Prostate gland (tissue), 2 donors: ENCODE results near the gene CREB3L2. TPM values are rescaled to one million over a fixed set of nuclear protein-coding genes. Genes with fewer than 3 reads are reported as not detected.
A peak's percentile ranks its signal among the peaks of the same experiment; 100 is the strongest.

Experiments used
- DNase-seq: peaks from one replicate; pipeline ENCODE4 v3.0.0-alpha.2; 2019; ENCODE audit warnings: low spot score
- H3K27ac ChIP-seq, 2 donors: fragments of 200-600 bp; sonication (generic); 2 replicates each; pipeline ENCODE4 v1.5.1; 2017 to 2019
- H3K27me3 ChIP-seq: fragments of 200-600 bp; sonication (generic); replicated peaks from 2 replicates; pipeline ENCODE4 v1.5.1; 2019; ENCODE audit not compliant: insufficient read depth
- H3K36me3 ChIP-seq, 2 donors: fragments of 200-600 bp; sonication (generic); 1 replicate in 1 of 2; 2 replicates in 1 of 2; pipeline versions ENCODE4 v1.5.1 to v1.8.1; 2017 to 2019
- H3K4me1 ChIP-seq: fragments of 200-600 bp; sonication (generic); replicated peaks from 2 replicates; pipeline ENCODE4 v1.5.1; 2019
- H3K4me3 ChIP-seq, 2 donors: fragments of 200-600 bp; sonication (generic); 2 replicates each; pipeline ENCODE4 v1.5.1; 2017 to 2019
- H3K9me3 ChIP-seq: fragments of 200-600 bp; sonication (generic); 2 replicates; pipeline ENCODE4 v1.5.1; 2017
- POLR2A ChIP-seq: fragments of 450-650 bp; IDR thresholded peaks from one replicate; pipeline ENCODE4 v1.6.1; 2016; ENCODE audit warnings: antibody characterized with exemption, mild to moderate bottlenecking
- POLR2AphosphoS5 ChIP-seq: sonication (generic); formaldehyde crosslinking; IDR thresholded peaks from one replicate; pipeline ENCODE4 v1.6.1; 2017; ENCODE audit warnings: antibody characterized with exemption
- WGBS: methylation state at CpG from one replicate; pipeline ENCODE4 v1.1.5; 2018; 5-methylcytosine and 5-hydroxymethylcytosine counted together
- intact Hi-C: fragments of 100-400 bp; cut with DNase I; formaldehyde crosslinking; loops from one replicate; pipeline ENCODE4 v1.14.2; 2022
- total RNA-seq, 2 donors: library from RNA; depleted of rRNA; stranded (reverse); fragments of >200 nt; gene quantifications; one replicate each; pipeline ENCODE4 v1.1.0, GENCODE V29; 2016
- TF ChIP-seq, protein P1 (sequence below), 4 experiments: fragments of 200-600 bp in 2 of 4; fragments of 450-650 bp in 2 of 4; sonication (generic) in 2 of 4; IDR thresholded peaks; 1 replicate in 3 of 4; 2 replicates in 1 of 4; pipeline ENCODE4 v1.5.1; 2016 to 2019; ENCODE audit warnings: antibody characterized with exemption in 4 of 4, mild to moderate bottlenecking in 2 of 4, moderate library complexity in 2 of 4

The CREB3L2 gene
- total RNA-seq, 2 donors from 2014 or later, result 34.1 to 42.0 TPM

DNA sequence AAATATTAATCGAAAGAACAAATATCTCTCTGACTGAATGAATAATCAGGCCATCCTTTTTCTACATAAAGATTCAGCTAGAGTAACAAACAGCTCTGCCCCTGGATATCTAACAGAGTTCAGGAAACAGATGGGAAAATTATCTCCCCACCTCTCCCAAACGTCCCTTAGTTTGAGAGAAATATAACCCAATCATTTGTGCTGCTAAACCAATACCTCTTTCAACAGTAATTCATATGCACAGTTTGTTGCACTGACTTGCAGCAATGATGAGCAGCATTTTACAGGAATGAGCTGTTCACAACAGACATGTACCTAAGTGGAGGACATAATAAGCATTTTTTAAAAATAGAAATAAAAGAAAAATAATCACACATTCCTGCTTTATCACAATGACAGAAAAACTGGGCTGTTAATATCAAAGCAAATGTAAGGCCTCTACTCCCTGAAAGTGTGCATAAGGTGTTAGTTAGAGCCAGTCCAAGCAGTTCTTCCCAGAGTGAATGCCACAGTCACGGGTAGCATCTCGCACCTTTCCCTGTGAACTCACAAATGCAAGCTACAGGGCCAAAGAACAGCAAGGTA is 2.3 kb downstream of the CREB3L2 start:
- Histone ChIP-seq H3K27ac (peak overlapping the region; percentile 88 to 91), H3K27me3 (no peaks in the 10 kb centered on the region), H3K4me3 (peak overlapping the region; percentile 89 to 91), H3K9me3 (no peaks in the 10 kb centered on the region), H3K4me1 (no peaks in the 10 kb centered on the region), H3K36me3 (no peaks in the 10 kb centered on the region)
- intact Hi-C loops, result loop anchor here (2.0 kb wide), 1 partner anchor 45 kb away; no protein-coding TSS in a partner anchor
- WGBS, result 35% methylated on average over 4 of the region's 4 CpGs
- TF ChIP-seq POLR2AphosphoS5, result no peak
- TF ChIP-seq POLR2A, result no peak
- TF ChIP-seq, protein P1, sequence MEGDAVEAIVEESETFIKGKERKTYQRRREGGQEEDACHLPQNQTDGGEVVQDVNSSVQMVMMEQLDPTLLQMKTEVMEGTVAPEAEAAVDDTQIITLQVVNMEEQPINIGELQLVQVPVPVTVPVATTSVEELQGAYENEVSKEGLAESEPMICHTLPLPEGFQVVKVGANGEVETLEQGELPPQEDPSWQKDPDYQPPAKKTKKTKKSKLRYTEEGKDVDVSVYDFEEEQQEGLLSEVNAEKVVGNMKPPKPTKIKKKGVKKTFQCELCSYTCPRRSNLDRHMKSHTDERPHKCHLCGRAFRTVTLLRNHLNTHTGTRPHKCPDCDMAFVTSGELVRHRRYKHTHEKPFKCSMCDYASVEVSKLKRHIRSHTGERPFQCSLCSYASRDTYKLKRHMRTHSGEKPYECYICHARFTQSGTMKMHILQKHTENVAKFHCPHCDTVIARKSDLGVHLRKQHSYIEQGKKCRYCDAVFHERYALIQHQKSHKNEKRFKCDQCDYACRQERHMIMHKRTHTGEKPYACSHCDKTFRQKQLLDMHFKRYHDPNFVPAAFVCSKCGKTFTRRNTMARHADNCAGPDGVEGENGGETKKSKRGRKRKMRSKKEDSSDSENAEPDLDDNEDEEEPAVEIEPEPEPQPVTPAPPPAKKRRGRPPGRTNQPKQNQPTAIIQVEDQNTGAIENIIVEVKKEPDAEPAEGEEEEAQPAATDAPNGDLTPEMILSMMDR (IDR thresholded peaks at IDR 0.05), result no peak
- DNase-seq, result no peak

DNA sequence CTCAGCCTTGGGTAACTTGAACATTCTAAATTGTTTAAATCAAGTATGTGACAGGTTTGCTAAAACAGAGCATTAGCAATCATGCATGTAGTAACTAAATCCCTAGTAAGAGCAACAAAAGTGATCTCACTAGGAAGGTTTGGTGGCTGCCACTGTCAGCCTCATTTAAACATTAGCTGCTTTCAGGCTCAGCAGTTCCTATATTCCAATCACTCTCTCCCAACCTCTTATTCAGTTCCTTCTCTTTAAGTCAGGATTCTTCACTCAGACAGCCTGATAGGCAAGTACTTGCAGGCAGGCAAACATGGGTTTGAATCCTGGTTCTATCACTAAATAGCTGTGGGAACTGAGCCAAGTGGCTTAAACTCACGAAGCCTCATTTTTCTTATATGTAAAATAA is 3.6 kb downstream of the CREB3L2 start:
- intact Hi-C loops, result no loop called here
- Histone ChIP-seq H3K9me3 (no peaks in the 10 kb centered on the region), H3K27me3 (no peaks in the 10 kb centered on the region), H3K4me1 (peaks cover under 1% of the 10 kb centered on the region), H3K27ac (peak overlapping the region in 1 of 2 donors; percentile 7), H3K36me3 (no peaks in the 10 kb centered on the region), H3K4me3 (no peak overlapping the region)
- TF ChIP-seq, protein P1 (IDR thresholded peaks at IDR 0.05), result no peak
- TF ChIP-seq POLR2A, result no peak
- no peak for TF ChIP-seq POLR2AphosphoS5
- 0% methylated on average over 1 of the region's 1 CpG for WGBS
- no peak for DNase-seq

DNA sequence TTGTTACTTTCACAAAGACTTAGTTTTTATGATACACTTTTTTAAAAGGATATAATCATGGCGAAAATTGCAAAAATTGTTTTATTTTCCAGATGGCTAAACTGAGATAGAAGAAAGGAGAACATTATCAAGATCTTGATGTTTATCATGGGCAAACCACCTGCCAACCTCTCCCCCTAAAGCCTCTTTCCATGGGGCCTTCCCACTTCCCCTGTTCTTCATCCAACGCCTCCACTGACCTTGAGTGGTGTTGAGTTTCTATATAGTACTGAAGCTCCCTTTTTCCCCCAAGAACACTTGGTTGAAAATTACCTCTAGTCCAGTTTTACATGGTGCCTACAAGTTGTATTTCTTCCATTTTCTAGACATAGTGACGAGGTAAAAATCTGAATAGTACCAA is 5.0 kb downstream of the CREB3L2 start:
- intact Hi-C loops, result no loop called here
- 55% methylated on average over 3 of the region's 3 CpGs for WGBS

DNA sequence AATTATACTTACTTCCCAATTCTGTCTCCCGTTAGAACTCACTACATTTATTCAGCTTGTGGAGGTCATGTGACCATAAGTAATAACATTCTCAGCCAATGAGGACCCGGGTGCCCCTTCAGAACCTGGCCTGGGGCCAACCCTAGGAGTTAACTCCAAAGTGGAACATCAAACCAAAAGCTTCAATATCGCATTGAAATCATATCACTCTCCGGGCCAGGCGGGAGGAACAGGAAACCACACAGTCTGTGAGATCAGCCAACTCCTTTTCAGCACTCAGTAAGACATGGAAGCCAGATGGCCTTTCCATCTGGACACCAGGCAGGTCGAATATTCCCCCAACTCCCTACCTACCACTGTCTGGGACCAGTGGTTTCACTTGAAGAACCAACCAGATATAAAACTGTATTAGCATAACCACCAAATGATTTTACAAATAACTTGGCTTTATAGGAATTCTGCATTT is 5.5 kb downstream of the CREB3L2 start:
- no peak for TF ChIP-seq POLR2A
- 60% methylated on average over 6 of the region's 6 CpGs for WGBS
- Histone ChIP-seq H3K4me3 (no peak overlapping the region), H3K9me3 (no peaks in the 10 kb centered on the region), H3K36me3 (no peaks in the 10 kb centered on the region), H3K4me1 (peaks cover 8% of the 10 kb centered on the region), H3K27me3 (no peaks in the 10 kb centered on the region), H3K27ac (peak overlapping the region in 1 of 2 donors; percentile 2)
- intact Hi-C loops, result no loop called here
- DNase-seq, result no peak

More for the DNA sequence above, 5.0 kb downstream of the CREB3L2 start:
- Histone ChIP-seq H3K4me1 (peaks cover 8% of the 10 kb centered on the region), H3K27ac (peak overlapping the region in 1 of 2 donors; percentile 2), H3K4me3 (no peak overlapping the region), H3K36me3 (no peaks in the 10 kb centered on the region), H3K27me3 (no peaks in the 10 kb centered on the region), H3K9me3 (no peaks in the 10 kb centered on the region)
- DNase-seq, result no peak
- TF ChIP-seq, protein P1 (IDR thresholded peaks at IDR 0.05), result no peak
- no peak for TF ChIP-seq POLR2A
- no peak for TF ChIP-seq POLR2AphosphoS5

DNA sequence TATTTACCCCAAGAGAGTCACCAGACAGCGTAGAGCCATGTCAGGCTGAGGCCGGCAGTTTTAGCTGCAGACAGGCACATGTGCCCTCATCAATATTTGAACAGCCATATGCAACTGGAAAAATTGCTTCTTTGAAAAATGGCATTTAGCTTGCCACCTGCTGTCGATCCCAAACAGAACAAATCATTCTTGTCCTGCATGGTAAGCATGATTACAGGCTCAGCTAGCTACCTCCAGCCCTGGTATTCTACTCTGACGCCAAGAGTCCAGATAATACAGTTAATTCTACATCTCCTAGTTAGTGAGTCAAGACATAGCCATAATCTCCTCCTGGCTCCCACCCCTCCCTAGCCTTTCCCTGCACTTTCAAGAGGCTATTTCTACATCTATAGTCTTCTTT is 7.7 kb downstream of the CREB3L2 start:
- Histone ChIP-seq H3K27me3 (no peaks in the 10 kb centered on the region), H3K9me3 (no peaks in the 10 kb centered on the region), H3K27ac (peak overlapping the region; percentile 21 to 61), H3K36me3 (no peaks in the 10 kb centered on the region), H3K4me1 (peaks cover 12% of the 10 kb centered on the region), H3K4me3 (no peak overlapping the region)
- no peak for TF ChIP-seq POLR2A
- TF ChIP-seq, protein P1 (IDR thresholded peaks at IDR 0.05), result no peak
- no peak for TF ChIP-seq POLR2AphosphoS5
- WGBS, result 88% methylated on average over 4 of the region's 4 CpGs
- intact Hi-C loops, result no loop called here
- DNase-seq, result no peak
